ENCODE results near the gene INF2.

- TF ChIP-seq CTCF (IDR thresholded peaks at IDR 0.05) = no peak
- no peak for TF ChIP-seq ZFX (IDR thresholded peaks at IDR 0.05; ENCODE audit: borderline replicate concordance)
Measured at GRCh38 chr14:104643306-104643705, 46.1 kb upstream of the INF2 start.
